GM12878 (cell line): Measurements from ENCODE around the gene EIF2A. TPM values are rescaled to one million over a fixed set of nuclear protein-coding genes. Genes with fewer than 3 reads are reported as not detected.
A peak's percentile ranks its signal among the peaks of the same experiment; 100 is the strongest.

Experiments used
- CREB1 ChIP-seq: IDR thresholded peaks from 2 replicates; pipeline ENCODE4 v1.6.1; 2012; ENCODE audit warnings: low read depth, mild to moderate bottlenecking, inconsistent platforms
- EED ChIP-seq: sonication (generic); IDR thresholded peaks from 2 replicates; pipeline ENCODE4 v1.6.1; 2016; ENCODE audit warnings: antibody characterized with exemption, low read depth
- MEF2B ChIP-seq: fragments of 450-650 bp; IDR thresholded peaks from 2 replicates; pipeline ENCODE4 v1.6.1; 2018; ENCODE audit warnings: mild to moderate bottlenecking, moderate library complexity; ENCODE audit not compliant: partially characterized antibody, poor library complexity, severe bottlenecking
- MTA2 ChIP-seq: fragments of 450-650 bp; IDR thresholded peaks from 2 replicates; pipeline ENCODE4 v1.6.1; 2016; ENCODE audit warnings: low read depth, mild to moderate bottlenecking, moderate library complexity
- NBN ChIP-seq: fragments of 450-650 bp; IDR thresholded peaks from 2 replicates; pipeline ENCODE4 v1.6.1; 2016
- PAX8 ChIP-seq: fragments of 450-650 bp; IDR thresholded peaks from 2 replicates; pipeline ENCODE4 v1.6.1; 2017; ENCODE audit warnings: mild to moderate bottlenecking, moderate library complexity
- RAD21 ChIP-seq: IDR thresholded peaks from 2 replicates; pipeline ENCODE4 v1.6.1; 2011; ENCODE audit warnings: mild to moderate bottlenecking, low read depth, low read length, moderate library complexity; ENCODE audit not compliant: insufficient read depth
- RUNX3 ChIP-seq: IDR thresholded peaks from 2 replicates; pipeline ENCODE4 v1.6.1; 2012; ENCODE audit warnings: low read length, inconsistent platforms
- SMAD1 ChIP-seq: fragments of 450-650 bp; IDR thresholded peaks from 2 replicates; pipeline ENCODE4 v1.6.1; 2018; ENCODE audit warnings: mild to moderate bottlenecking, low read depth; ENCODE audit not compliant: partially characterized antibody
- ZSCAN29 ChIP-seq: fragments of 450-650 bp; IDR thresholded peaks from 2 replicates; pipeline ENCODE4 v1.6.1; 2017; ENCODE audit warnings: mild to moderate bottlenecking, moderate library complexity
- polyA plus RNA-seq, 11 experiments: library from polyadenylated mRNA; depleted of rRNA in 4 of 11; unstranded in 6 of 11; stranded (reverse) in 5 of 11; fragments of >200 nt; fragmentation: Nextera tagmentation in 4 of 11; fragmentation: Illumina TruSeq in 1 of 11; extraction: Ambion mirVana in 4 of 11; extraction: Trizol in 1 of 11; gene quantifications; 1 replicate in 1 of 11; 2 replicates in 10 of 11; pipeline versions ENCODE4 v1.2.1 to v1.2.3, GENCODE V29; 2011 to 2016; ENCODE audit warnings: inconsistent platforms in 2 of 11, missing spikeins in 2 of 11, low read depth in 1 of 11
- total RNA-seq, 4 experiments: library from RNA; depleted of rRNA in 3 of 4; stranded (reverse); fragments of >200 nt in 3 of 4; fragmentation: Illumina TruSeq in 1 of 4; extraction: Trizol in 1 of 4; gene quantifications; 2 replicates each; pipeline versions ENCODE4 v1.2.1 to v1.2.3, GENCODE V29; 2013 to 2021
- TF ChIP-seq, protein P1 (sequence below): fragments of 450-650 bp; IDR thresholded peaks from 2 replicates; pipeline ENCODE4 v1.6.1; 2016; ENCODE audit warnings: mild to moderate bottlenecking, moderate library complexity, borderline replicate concordance
- TF ChIP-seq, protein P2 (sequence below): fragments of 450-650 bp; IDR thresholded peaks from 2 replicates; pipeline ENCODE4 v1.6.1; 2018; ENCODE audit warnings: borderline replicate concordance, mild to moderate bottlenecking; ENCODE audit not compliant: partially characterized antibody
- TF ChIP-seq, protein P3 (sequence below): fragments of 450-650 bp; IDR thresholded peaks from 2 replicates; pipeline ENCODE4 v1.6.1; 2017; ENCODE audit warnings: mild to moderate bottlenecking, low read depth, inconsistent platforms; ENCODE audit not compliant: poor library complexity, severe bottlenecking
- TF ChIP-seq, protein P4 (sequence below): fragments of 450-650 bp; IDR thresholded peaks from 2 replicates; pipeline ENCODE4 v1.6.1; 2016; ENCODE audit warnings: mild to moderate bottlenecking

Gene EIF2A
- total and polyA plus RNA-seq, 10 of the 15 experiments (the other 5 are each of a cell fraction or from before 2014, with no cell fraction given) = 85.4 to 211 (median 136) TPM

DNA sequence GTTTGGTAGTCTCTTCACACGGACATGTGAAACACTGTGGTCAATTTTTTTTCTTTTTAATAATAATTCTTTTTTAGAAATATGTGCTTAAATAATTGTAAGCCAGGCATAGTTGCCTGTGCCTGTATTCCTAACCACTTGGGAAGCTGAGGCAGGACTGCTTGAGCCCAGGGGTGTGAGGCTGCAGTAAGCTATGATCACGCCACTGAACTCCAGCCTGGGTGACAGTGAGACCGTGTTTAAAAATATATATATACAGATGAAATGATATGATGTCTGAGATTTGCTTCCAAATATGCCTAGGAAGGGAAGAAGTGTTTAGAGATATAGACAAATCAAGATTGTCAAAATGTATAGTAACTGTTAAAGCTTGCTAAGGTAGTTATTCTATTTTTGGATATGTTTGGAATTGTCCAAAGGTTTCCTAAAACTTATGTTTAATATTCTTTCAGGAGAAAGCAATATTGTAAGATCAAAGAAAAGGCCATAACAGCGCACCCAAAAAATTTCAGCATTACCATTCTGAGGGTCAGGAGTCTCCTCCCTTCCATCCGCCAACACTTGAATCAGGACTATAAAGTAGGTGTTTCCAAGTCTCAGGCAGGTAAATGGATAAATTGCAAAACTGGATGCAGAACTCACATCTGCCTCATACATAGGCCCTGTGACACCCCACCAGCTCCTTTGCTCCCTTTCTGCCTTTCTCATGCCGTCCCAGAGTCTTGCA lies 56.0 kb downstream of the EIF2A start (continued):
- TF ChIP-seq, protein P1, sequence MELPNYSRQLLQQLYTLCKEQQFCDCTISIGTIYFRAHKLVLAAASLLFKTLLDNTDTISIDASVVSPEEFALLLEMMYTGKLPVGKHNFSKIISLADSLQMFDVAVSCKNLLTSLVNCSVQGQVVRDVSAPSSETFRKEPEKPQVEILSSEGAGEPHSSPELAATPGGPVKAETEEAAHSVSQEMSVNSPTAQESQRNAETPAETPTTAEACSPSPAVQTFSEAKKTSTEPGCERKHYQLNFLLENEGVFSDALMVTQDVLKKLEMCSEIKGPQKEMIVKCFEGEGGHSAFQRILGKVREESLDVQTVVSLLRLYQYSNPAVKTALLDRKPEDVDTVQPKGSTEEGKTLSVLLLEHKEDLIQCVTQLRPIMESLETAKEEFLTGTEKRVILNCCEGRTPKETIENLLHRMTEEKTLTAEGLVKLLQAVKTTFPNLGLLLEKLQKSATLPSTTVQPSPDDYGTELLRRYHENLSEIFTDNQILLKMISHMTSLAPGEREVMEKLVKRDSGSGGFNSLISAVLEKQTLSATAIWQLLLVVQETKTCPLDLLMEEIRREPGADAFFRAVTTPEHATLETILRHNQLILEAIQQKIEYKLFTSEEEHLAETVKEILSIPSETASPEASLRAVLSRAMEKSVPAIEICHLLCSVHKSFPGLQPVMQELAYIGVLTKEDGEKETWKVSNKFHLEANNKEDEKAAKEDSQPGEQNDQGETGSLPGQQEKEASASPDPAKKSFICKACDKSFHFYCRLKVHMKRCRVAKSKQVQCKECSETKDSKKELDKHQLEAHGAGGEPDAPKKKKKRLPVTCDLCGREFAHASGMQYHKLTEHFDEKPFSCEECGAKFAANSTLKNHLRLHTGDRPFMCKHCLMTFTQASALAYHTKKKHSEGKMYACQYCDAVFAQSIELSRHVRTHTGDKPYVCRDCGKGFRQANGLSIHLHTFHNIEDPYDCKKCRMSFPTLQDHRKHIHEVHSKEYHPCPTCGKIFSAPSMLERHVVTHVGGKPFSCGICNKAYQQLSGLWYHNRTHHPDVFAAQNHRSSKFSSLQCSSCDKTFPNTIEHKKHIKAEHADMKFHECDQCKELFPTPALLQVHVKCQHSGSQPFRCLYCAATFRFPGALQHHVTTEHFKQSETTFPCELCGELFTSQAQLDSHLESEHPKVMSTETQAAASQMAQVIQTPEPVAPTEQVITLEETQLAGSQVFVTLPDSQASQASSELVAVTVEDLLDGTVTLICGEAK = no peak
- TF ChIP-seq RUNX3 (0 out of 2 replicates have a peak, but pooled peaks have one; percentile 21), ZSCAN29 (no peak), MEF2B (peak; percentile 13), NBN (peak; percentile 76; the same call in 1 of the 2 replicates), SMAD1 (peak; percentile 79), EED (no peak), CREB1 (0 out of 2 replicates have a peak, but pooled peaks have one; percentile 28), PAX8 (peak; percentile 39; the same call in 1 of the 2 replicates), MTA2 (no peak), RAD21 (0 out of 2 replicates have a peak, but pooled peaks have one; percentile 0)
- TF ChIP-seq, protein P2, sequence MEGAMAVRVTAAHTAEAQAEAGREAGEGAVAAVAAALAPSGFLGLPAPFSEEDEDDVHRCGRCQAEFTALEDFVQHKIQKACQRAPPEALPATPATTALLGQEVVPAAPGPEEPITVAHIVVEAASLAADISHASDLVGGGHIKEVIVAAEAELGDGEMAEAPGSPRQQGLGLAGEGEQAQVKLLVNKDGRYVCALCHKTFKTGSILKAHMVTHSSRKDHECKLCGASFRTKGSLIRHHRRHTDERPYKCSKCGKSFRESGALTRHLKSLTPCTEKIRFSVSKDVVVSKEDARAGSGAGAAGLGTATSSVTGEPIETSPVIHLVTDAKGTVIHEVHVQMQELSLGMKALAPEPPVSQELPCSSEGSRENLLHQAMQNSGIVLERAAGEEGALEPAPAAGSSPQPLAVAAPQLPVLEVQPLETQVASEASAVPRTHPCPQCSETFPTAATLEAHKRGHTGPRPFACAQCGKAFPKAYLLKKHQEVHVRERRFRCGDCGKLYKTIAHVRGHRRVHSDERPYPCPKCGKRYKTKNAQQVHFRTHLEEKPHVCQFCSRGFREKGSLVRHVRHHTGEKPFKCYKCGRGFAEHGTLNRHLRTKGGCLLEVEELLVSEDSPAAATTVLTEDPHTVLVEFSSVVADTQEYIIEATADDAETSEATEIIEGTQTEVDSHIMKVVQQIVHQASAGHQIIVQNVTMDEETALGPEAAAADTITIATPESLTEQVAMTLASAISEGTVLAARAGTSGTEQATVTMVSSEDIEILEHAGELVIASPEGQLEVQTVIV = no peak
- TF ChIP-seq, protein P3, sequence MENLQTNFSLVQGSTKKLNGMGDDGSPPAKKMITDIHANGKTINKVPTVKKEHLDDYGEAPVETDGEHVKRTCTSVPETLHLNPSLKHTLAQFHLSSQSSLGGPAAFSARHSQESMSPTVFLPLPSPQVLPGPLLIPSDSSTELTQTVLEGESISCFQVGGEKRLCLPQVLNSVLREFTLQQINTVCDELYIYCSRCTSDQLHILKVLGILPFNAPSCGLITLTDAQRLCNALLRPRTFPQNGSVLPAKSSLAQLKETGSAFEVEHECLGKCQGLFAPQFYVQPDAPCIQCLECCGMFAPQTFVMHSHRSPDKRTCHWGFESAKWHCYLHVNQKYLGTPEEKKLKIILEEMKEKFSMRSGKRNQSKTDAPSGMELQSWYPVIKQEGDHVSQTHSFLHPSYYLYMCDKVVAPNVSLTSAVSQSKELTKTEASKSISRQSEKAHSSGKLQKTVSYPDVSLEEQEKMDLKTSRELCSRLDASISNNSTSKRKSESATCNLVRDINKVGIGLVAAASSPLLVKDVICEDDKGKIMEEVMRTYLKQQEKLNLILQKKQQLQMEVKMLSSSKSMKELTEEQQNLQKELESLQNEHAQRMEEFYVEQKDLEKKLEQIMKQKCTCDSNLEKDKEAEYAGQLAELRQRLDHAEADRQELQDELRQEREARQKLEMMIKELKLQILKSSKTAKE = peak; percentile 60
- TF ChIP-seq, protein P4, sequence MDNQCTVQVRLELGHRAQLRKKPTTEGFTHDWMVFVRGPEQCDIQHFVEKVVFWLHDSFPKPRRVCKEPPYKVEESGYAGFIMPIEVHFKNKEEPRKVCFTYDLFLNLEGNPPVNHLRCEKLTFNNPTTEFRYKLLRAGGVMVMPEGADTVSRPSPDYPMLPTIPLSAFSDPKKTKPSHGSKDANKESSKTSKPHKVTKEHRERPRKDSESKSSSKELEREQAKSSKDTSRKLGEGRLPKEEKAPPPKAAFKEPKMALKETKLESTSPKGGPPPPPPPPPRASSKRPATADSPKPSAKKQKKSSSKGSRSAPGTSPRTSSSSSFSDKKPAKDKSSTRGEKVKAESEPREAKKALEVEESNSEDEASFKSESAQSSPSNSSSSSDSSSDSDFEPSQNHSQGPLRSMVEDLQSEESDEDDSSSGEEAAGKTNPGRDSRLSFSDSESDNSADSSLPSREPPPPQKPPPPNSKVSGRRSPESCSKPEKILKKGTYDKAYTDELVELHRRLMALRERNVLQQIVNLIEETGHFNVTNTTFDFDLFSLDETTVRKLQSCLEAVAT = peak; percentile 84
- TF ChIP-seq, all 136 proteins: peak for 12
